H1 (cell line): ENCODE measurements around the gene PFN2. TPM values are rescaled to one million over a fixed set of nuclear protein-coding genes. Genes with fewer than 3 reads are reported as not detected.

ENCODE experiments used
- CTCF ChIA-PET: fragments of 300-600 bp; sonication (Branson Sonifier 250); formaldehyde crosslinking; loops from one replicate; lab custom pipeline; 2021; ENCODE audit not compliant: partially characterized antibody; lab: Charles Lee
- POLR2A ChIA-PET: fragments of 300-600 bp; sonication (Branson Sonifier 250); formaldehyde crosslinking; loops from one replicate; lab custom pipeline; 2021; ENCODE audit warnings: inconsistent platforms; ENCODE audit not compliant: partially characterized antibody; lab: Charles Lee
- DNase-seq, 2 experiments: peaks; one replicate each; pipeline versions ENCODE4 v3.0.0 to v3.0.0-alpha.2; 2010 to 2022; ENCODE audit warnings: low spot score in 2 of 2, low read depth in 1 of 2, mixed read lengths in 1 of 2
- FAIRE-seq: peaks from 2 replicates; lab custom pipeline; 2011; peaks lifted over from hg19 to GRCh38; lab: Jason Lieb, UNC
- H2AFZ ChIP-seq: 2 replicates; pipeline ENCODE4 v1.8.1; 2012; ENCODE audit warnings: low read length, inconsistent platforms
- H2AK5ac ChIP-seq: 2 replicates; pipeline ENCODE4 v1.6.1; 2013; ENCODE audit warnings: low read depth, low read length
- H2BK120ac ChIP-seq: replicated peaks from 2 replicates; pipeline ENCODE3; 2013; ENCODE audit warnings: low read depth, low read length, inconsistent platforms
- H2BK12ac ChIP-seq: 2 replicates; pipeline ENCODE4 v1.6.1; 2013; ENCODE audit warnings: low read depth, low read length
- H2BK15ac ChIP-seq: 2 replicates; pipeline ENCODE4 v1.6.1; 2013; ENCODE audit warnings: low read length
- H2BK20ac ChIP-seq: 2 replicates; pipeline ENCODE4 v1.6.1; 2013; ENCODE audit warnings: low read length
- H2BK5ac ChIP-seq: 2 replicates; pipeline ENCODE4 v1.6.1; 2013; ENCODE audit warnings: low read depth, low read length
- H3K14ac ChIP-seq: 2 replicates; pipeline ENCODE4 v1.6.1; 2013; ENCODE audit warnings: inconsistent platforms; ENCODE audit not compliant: insufficient read length
- H3K18ac ChIP-seq: 2 replicates; pipeline ENCODE4 v1.6.1; 2013; ENCODE audit warnings: low read length; ENCODE audit errors: extremely low read depth
- H3K23ac ChIP-seq: 2 replicates; pipeline ENCODE4 v1.6.1; 2013; ENCODE audit warnings: inconsistent platforms; ENCODE audit not compliant: insufficient read length
- H3K23me2 ChIP-seq: 2 replicates; pipeline ENCODE4 v1.6.1; 2013; ENCODE audit warnings: low read depth, low read length
- H3K27ac ChIP-seq: 2 replicates; pipeline ENCODE4 v1.6.1; 2011; ENCODE audit warnings: low read depth, low read length, inconsistent platforms
- H3K27me3 ChIP-seq, 4 experiments: replicated peaks in 1 of 4; 1 replicate in 1 of 4; 2 replicates in 3 of 4; pipeline versions ENCODE4 v1.6.1 to v1.8.1; 2011 to 2013; ENCODE audit warnings: low read length in 3 of 4, mild to moderate bottlenecking in 3 of 4, inconsistent platforms in 2 of 4, mixed read lengths in 2 of 4, moderate library complexity in 1 of 4; ENCODE audit not compliant: control insufficient read depth in 3 of 4, insufficient read depth in 3 of 4; ENCODE audit errors: extremely low read depth in 1 of 4
- H3K36me3 ChIP-seq, 4 experiments: 2 replicates each; pipeline versions ENCODE4 v1.6.1 to v1.8.1; 2011 to 2013; ENCODE audit warnings: mild to moderate bottlenecking in 4 of 4, low read length in 3 of 4, moderate library complexity in 2 of 4, control low read depth in 1 of 4, inconsistent platforms in 1 of 4; ENCODE audit not compliant: insufficient read depth in 4 of 4, control insufficient read depth in 2 of 4
- H3K4ac ChIP-seq: replicated peaks from 2 replicates; pipeline ENCODE3; 2013; ENCODE audit warnings: low read length, low read depth, mixed read lengths, inconsistent platforms; ENCODE audit not compliant: insufficient read length
- H3K4me1 ChIP-seq, 4 experiments: replicated peaks in 1 of 4; 1 replicate in 1 of 4; 2 replicates in 3 of 4; pipeline versions ENCODE4 v1.6.1 to v1.8.1; 2011 to 2013; ENCODE audit warnings: low read length in 3 of 4, inconsistent platforms in 2 of 4, mixed read lengths in 1 of 4; ENCODE audit not compliant: insufficient read depth in 4 of 4, control insufficient read depth in 3 of 4
- H3K4me2 ChIP-seq, 2 experiments: 2 replicates each; pipeline versions ENCODE4 v1.6.1 to v1.8.1; 2011 to 2013; ENCODE audit warnings: low read depth in 2 of 2, low read length in 2 of 2, control low read depth in 1 of 2, inconsistent platforms in 1 of 2, mild to moderate bottlenecking in 1 of 2; ENCODE audit not compliant: insufficient read depth in 1 of 2
- H3K4me3 ChIP-seq, 4 experiments: fragments of 200-600, 300-600 bp in 1 of 4; sonication (generic), shearing (Covaris generic), sonication (Bioruptor Twin) in 1 of 4; 2 replicates each; pipeline versions ENCODE4 v1.5.1 to v1.8.1; 2011 to 2016; ENCODE audit warnings: low read length in 4 of 4, low read depth in 3 of 4, control low read depth in 2 of 4, inconsistent platforms in 2 of 4, mild to moderate bottlenecking in 2 of 4, mixed read lengths in 1 of 4, moderate library complexity in 1 of 4; ENCODE audit not compliant: insufficient read depth in 2 of 4; ENCODE audit errors: extremely low read depth in 1 of 4
- H3K56ac ChIP-seq: replicated peaks from 2 replicates; pipeline ENCODE3; 2013; ENCODE audit warnings: low read depth, mild to moderate bottlenecking, mixed read lengths, low read length, inconsistent platforms; ENCODE audit not compliant: insufficient read length
- H3K79me1 ChIP-seq: 2 replicates; pipeline ENCODE4 v1.6.1; 2013; ENCODE audit warnings: low read depth, low read length, control low read depth
- H3K79me2 ChIP-seq, 2 experiments: 2 replicates each; pipeline versions ENCODE4 v1.6.1 to v1.8.1; 2012 to 2013; ENCODE audit warnings: low read length in 2 of 2, mild to moderate bottlenecking in 2 of 2, inconsistent platforms in 1 of 2; ENCODE audit not compliant: insufficient read depth in 2 of 2, control insufficient read depth in 1 of 2
- H3K9ac ChIP-seq, 4 experiments: replicated peaks in 1 of 4; 1 replicate in 1 of 4; 2 replicates in 3 of 4; pipeline versions ENCODE4 v1.6.1 to v1.8.1; 2011 to 2013; ENCODE audit warnings: low read depth in 3 of 4, low read length in 3 of 4, control low read depth in 2 of 4, mild to moderate bottlenecking in 2 of 4, moderate library complexity in 2 of 4, inconsistent platforms in 1 of 4; ENCODE audit errors: extremely low read depth in 1 of 4
- H3K9me3 ChIP-seq, 2 experiments: 2 replicates each; pipeline versions ENCODE4 v1.6.1 to v1.8.1; 2012 to 2013; ENCODE audit warnings: mild to moderate bottlenecking in 2 of 2, moderate library complexity in 2 of 2, control low read depth in 1 of 2, inconsistent platforms in 1 of 2, low read depth in 1 of 2, low read length in 1 of 2, mixed read lengths in 1 of 2; ENCODE audit not compliant: insufficient read depth in 2 of 2
- H4K20me1 ChIP-seq, 2 experiments: replicated peaks in 1 of 2; 2 replicates each; pipeline versions ENCODE3 to v1.8.1; 2011 to 2013; ENCODE audit warnings: inconsistent platforms in 2 of 2, low read length in 2 of 2, mild to moderate bottlenecking in 1 of 2; ENCODE audit not compliant: insufficient read depth in 2 of 2, control insufficient read depth in 1 of 2
- H4K5ac ChIP-seq: 2 replicates; pipeline ENCODE4 v1.6.1; 2013; ENCODE audit warnings: low read length, low read depth, mixed read lengths, inconsistent platforms; ENCODE audit not compliant: insufficient read length
- H4K8ac ChIP-seq: 2 replicates; pipeline ENCODE4 v1.8.0; 2013; ENCODE audit warnings: mild to moderate bottlenecking, moderate library complexity, low read length, inconsistent platforms; ENCODE audit not compliant: insufficient read depth; ENCODE audit errors: extremely low read depth
- H4K91ac ChIP-seq: replicated peaks from 2 replicates; pipeline ENCODE3; 2013; ENCODE audit warnings: low read length, mixed read lengths, inconsistent platforms; ENCODE audit not compliant: insufficient read length
- GABPA ChIP-seq: IDR thresholded peaks from 2 replicates; pipeline ENCODE4 v1.6.1; 2011; ENCODE audit warnings: mild to moderate bottlenecking, low read length, moderate library complexity, borderline replicate concordance; ENCODE audit not compliant: insufficient read depth
- HDAC6 ChIP-seq: IDR thresholded peaks from one replicate; pipeline ENCODE4 v1.7.1; 2012; ENCODE audit warnings: low read depth, mild to moderate bottlenecking, inconsistent platforms, low read length, moderate library complexity
- POLR2A ChIP-seq, 2 experiments: IDR thresholded peaks; 1 replicate in 1 of 2; 2 replicates in 1 of 2; pipeline ENCODE4 v1.6.1; 2011; ENCODE audit warnings: low read depth in 2 of 2, low read length in 2 of 2, mild to moderate bottlenecking in 2 of 2; ENCODE audit errors: control extremely low read depth in 1 of 2
- SIX5 ChIP-seq: IDR thresholded peaks from 2 replicates; pipeline ENCODE4 v1.6.1; 2011; ENCODE audit warnings: mild to moderate bottlenecking, low read depth, low read length
- polyA plus RNA-seq, 7 experiments: library from polyadenylated mRNA; depleted of rRNA in 3 of 7; stranded (reverse) in 5 of 7; unstranded in 2 of 7; fragments of >200 nt in 5 of 7; fragments of 200-250 nt in 2 of 7; gene quantifications; 1 replicate in 5 of 7; 2 replicates in 1 of 7; 4 replicates in 1 of 7; pipeline versions ENCODE4 v1.2.1 to v1.2.3, GENCODE V29; 2011 to 2013; ENCODE audit warnings: missing spikeins in 2 of 7, mixed read lengths in 2 of 7
- total RNA-seq: library from RNA; stranded (reverse); fragmentation: NEBNext Ultra II Directional; extraction: Animal tissue kit (Norgen Biotek cat#: 25700); gene quantifications from 2 replicates; pipeline ENCODE4 v1.2.1, GENCODE V29; 2021

PFN2 gene
- total and polyA plus RNA-seq, 2 of the 8 experiments (the other 6 are each of a cell fraction or from before 2014, with no cell fraction given) = 175 to 311 TPM

DNA sequence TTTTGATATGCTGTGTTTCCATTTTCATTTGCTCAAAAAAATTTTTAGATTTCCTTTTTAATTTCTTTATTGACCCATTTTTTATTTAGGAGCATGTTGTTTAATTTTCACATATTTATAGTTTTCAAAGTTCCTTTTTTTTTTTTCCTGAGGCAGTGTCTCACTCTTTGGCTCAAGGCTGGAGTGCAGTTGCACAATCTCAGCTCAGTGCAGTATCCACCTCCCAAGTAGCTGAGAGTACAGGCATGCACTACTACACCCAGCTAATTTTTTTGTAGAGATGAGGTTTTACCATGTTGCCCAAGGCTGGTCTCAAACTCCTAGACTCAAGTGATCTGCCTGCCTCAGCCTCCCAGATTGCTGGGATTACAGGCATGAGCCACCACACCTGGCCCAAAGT is 36.2 kb downstream of the PFN2 start:
- Histone ChIP-seq H2BK5ac (no peak overlapping the region), H4K20me1 (no peaks in the 10 kb centered on the region), H2AK5ac (no peak overlapping the region), H4K91ac (no peak overlapping the region), H3K9ac (no peak overlapping the region), H3K23me2 (no peaks in the 10 kb centered on the region), H2BK20ac (no peak overlapping the region), H3K4me2 (no peak overlapping the region), H3K9me3 (peaks cover 8 to 11% of the 10 kb centered on the region in 2 experiments; a peak in 3 of 4 replicates), H4K8ac (no peak overlapping the region), H3K79me1 (no peaks in the 10 kb centered on the region; the same call in 1 of the 2 replicates), H2BK15ac (no peak overlapping the region), H3K4ac (no peak overlapping the region), H3K79me2 (no peaks in the 10 kb centered on the region; a peak in 1 of 4 replicates), H2AFZ (no peak overlapping the region), H3K4me1 (no peaks in the 10 kb centered on the region), H2BK120ac (no peak overlapping the region), H3K27ac (no peak overlapping the region), H3K56ac (no peak overlapping the region), H3K36me3 (peaks cover 0 to 12% (median 2%) of the 10 kb centered on the region in 4 experiments; a peak in 4 of 8 replicates), H4K5ac (no peak overlapping the region), H3K23ac (no peak overlapping the region), H3K27me3 (no peaks in the 10 kb centered on the region), H2BK12ac (no peak overlapping the region), H3K14ac (no peak overlapping the region), H3K4me3 (no peak overlapping the region), H3K18ac (no peak overlapping the region)
- ChIA-PET CTCF (interaction anchor here (4.2 kb wide), 1 partner anchor 283 kb away, joined by 52 read pairs; no protein-coding TSS in a partner anchor), POLR2A (no interaction called here)
- DNase-seq (no peak), FAIRE-seq (no peak)
- TF ChIP-seq POLR2A (IDR thresholded peaks at IDR 0.05; ENCODE audit: control extremely low read depth in 1 of 2, low read depth in 2 of 2, low read length in 2 of 2) (no peak), SIX5 (no peak), GABPA (no peak), HDAC6 (no peak)
